ENCODE measurements around the gene HOXB8. TPM values are rescaled to one million over a fixed set of nuclear protein-coding genes. Genes with fewer than 3 reads are reported as not detected.

HOXB8 gene
- total RNA-seq, 1 donor from 2014 or later = not detected

DNA sequence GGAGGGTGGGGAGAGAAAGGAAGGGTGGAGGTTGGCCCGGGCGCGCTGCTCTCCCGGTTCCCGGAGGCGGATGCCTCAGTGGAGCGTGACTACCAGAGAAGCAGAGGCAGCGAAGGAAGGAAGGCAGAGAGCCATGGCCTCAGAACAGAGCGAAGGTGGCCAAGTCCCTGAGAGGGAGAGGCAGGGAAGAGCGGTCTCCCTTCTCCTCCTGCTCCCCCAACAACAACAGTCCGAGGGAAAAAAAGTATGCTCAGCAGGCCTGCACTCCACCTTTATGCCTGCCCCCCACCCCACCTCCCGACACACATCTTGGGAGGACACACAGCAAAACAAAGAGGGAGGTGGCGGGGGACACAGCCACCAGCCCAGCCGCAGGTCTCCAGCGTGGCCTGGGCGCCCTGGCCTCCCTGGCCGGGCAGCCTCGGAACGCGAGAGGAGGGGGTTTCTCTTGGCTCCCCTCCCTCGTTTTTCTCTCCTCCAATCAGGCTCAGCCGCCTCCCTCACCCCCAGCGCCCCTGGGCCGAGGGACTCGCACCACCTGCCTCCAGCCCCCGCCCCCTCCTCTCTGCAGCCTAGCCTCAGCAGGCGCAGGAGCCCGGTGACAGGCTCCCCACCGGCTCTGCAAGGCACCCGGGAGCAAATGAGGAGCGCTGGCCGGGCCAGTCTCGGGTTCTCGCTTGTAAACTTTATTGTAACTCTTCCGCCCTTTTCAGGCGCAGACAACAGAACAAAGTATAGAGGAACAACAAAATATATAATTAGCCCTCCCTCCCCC is 3.2 kb downstream of the HOXB8 start:
- intact Hi-C loops (cut with micrococcal nuclease) = loop anchor here (2.0 to 10.0 kb wide), 4 partner anchors 15 to 383 kb away; partner anchors contain the start of genes HOXB13 and IGF2BP1

DNA sequence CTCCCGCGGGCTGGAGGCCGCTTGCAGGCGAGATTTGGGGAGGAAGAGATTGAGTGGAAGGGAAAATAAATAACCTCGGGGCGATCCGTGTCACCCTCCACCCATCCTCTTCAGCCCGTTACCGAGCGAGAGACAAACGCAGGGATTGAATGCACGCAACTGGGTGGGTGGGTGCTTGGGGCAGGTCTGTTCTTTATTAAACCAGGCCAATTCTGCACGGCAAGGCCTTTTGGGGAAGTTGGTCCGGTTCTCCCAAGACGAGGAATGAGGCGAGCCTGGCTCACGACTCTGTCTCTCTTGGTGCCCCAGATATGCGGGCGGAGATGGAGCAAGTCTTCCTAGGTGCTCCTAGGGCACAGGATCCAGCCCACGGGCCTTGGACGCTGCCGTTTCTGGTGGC is 3.9 kb downstream of the HOXB8 start:
- intact Hi-C loops (cut with micrococcal nuclease) = loop anchor here (5.0 to 10.0 kb wide), 2 partner anchors 116 to 384 kb away; partner anchors contain the start of genes HOXB13 and IGF2BP1

- intact Hi-C loops (cut with micrococcal nuclease) = loop anchor here (5.0 to 10.0 kb wide), 2 partner anchors 117 to 384 kb away; partner anchors contain the start of genes HOXB13 and IGF2BP1
Observed at GRCh38 chr17:48610282-48611211, 4.5 kb downstream of the HOXB8 start, which contains the start of gene HOXB7. HOXB7 (minus strand) TSS chr17:48611017; CDS start chr17:48610918, 99 bp downstream.

DNA sequence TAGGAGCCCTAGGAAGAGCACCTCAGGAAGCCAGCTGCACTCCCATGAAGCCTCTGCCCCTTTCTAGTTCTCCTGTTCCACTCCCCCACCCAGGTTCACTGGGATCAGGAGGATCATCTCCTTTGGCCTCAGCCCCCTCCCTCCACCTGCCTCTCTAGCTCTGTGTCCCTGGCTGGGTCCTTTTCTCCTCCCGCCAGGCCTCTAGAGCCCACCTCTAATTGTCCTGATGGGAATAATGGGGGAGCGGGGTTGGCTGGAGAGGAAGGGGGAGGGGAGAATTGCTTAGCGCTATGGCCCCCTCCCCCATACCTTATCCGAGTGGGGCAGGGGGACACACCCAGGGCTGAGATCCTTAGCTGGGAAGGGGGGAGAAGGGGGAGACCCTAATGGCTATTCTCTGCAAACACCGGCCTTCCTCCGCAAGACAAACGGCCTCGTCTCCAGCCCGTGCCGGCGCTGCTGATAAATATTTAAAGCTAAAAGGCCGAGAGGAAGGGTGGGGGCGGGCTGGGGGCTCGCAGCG is 5.3 kb downstream of the HOXB8 start:
- intact Hi-C loops (cut with micrococcal nuclease) = loop anchor here (5.0 to 10.0 kb wide), 2 partner anchors 117 to 385 kb away; partner anchors contain the start of genes HOXB13 and IGF2BP1

- intact Hi-C loops (cut with micrococcal nuclease) = no loop called here
Observed at GRCh38 chr17:48609033-48609432, 6.1 kb downstream of the HOXB8 start.

- intact Hi-C loops (cut with micrococcal nuclease) = no loop called here
Observed at GRCh38 chr17:48608494-48608834, 6.6 kb downstream of the HOXB8 start.

DNA sequence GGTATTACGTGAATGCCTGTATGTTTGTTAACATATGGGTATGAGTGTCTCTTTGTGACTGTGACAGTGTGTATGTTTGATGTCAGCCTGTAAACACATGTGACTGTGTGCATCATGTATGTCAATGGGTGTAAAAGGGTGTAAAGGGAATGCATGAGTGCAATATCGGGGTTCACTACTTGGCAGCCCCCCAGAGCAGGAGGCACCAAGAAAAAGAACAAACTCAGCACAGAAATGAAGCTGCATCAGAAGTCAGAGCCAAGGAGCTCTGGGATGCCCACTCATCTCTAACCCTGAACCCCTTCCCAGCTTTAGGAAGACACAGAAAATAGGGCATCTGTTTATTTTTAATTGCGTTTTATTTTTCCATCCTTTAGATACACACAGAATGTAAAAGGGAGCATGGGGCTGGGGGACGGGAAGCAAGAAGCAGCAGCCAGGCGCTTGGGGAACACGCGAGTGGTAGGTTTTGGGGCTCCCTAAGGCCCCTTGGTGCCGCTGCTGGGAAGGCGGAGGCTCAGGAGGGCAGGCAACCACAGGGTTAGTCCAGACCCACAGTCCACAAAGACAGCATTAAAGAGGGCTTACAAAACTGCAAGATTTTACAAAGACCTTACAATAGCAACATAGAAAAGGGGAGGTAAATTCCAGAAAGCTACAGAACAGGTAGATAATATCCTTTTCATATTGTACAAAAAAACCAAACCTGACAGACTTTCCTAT is 8.0 kb downstream of the HOXB8 start:
- intact Hi-C loops (cut with micrococcal nuclease) = no loop called here

DNA sequence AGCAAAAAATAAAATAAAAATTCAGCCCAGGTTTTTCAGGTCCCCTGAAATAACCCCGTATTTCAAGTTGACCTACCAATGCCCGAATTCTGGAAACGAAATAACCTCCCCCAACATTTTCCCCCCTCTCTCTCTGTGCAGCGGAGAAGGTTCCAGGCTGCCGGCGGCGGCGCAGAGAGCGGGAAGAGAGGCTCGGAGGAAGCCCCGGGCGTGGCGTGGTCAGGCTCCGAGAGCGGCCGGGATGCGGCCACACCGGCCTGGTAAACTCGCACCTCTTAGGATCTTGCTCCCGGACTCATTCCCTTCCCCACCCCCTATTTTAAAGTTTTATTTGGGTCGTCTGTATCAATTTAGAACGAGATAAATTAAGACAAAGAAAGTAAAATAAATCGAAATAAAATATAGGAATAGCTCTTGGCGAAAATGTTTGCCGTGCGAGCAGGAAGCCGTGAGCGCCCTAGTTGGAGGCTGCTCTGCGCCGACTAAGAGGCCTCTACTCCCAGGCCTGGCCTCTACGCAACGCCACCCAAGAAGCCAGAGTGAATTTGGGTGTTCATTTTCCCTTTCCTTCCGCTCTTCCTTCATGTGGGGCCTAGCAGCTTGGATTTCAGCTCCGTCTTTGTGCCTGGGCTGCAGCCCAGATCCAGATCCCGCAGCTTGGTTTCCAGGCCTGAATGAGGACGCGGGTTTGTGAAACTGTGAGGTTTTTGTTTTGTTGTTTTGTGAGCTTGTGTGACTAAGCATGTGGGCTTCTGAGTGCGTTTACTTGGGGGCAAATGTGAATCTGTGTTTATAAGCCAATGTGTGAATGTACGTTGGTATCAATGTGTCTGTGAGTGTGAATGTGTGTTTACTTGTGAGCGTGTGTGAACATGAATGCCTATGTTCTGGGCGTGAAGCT is 8.9 kb downstream of the HOXB8 start:
- intact Hi-C loops (cut with micrococcal nuclease) = no loop called here

DNA sequence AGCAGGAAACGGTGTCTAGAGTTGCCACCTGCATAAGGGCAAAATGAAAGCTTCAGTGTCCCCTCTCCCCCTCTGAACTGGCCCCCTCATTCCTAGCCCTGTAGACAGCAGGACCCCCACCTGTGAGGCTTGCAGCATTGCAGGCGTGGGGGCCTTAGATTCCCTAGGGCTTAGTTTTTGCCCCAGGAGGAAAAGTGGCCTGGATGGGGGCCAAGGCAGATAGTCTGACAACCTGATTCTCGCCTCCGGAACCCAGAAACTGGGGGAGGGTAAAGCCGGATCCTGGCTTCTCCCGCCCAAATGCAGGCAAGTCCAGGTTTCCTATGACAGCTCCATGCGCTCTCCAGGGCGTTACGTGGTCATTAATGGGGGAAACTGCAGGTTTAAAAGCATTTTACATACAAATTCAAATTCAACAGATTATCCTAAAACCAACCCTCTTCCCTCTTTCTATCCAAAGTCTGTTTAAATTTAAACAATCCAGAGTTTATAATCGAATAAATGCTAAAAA is 9.6 kb downstream of the HOXB8 start:
- intact Hi-C loops (cut with micrococcal nuclease) = no loop called here

DNA sequence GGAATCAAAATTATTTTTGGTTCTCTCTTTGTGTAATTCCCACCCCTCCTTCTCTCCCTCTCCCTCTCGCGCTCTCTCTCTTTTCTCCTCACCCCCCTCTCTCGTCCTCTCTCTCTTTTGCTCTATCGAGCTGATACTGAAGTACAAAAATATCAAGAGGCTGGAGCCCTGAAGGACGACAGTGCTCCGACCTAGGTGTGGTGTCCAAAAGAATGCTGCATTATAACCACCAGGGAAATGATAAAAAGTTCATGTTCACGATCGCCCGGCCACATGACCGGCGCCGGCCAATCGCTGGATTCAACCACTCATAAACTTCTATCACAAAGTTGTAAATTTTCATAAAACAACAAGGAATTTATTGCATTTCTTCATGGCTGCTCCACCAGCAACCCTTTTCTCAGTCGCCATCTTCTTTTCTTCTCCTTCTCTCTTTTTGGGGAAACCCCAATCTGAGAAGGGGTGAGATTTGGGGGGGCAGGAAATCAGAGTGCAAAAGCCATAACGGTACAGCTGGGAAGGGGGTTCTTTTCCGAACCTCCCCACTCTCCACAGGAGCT is 10.2 kb downstream of the HOXB8 start, which contains the start of gene HOXB6:
TSS of gene HOXB6 (minus strand) at position 217 of the 560 bp plus-strand sequence. CDS start 6,836 bp downstream, outside the sequence.
- intact Hi-C loops (cut with micrococcal nuclease) = no loop called here

GRCh38 chr17:48603959-48604769 is 10.9 kb downstream of the HOXB8 start:
- intact Hi-C loops (cut with micrococcal nuclease) = no loop called here

GRCh38 chr17:48601539-48602425 is 13.3 kb downstream of the HOXB8 start:
- intact Hi-C loops (cut with micrococcal nuclease) = no loop called here

GRCh38 chr17:48601207-48601538 is 13.9 kb downstream of the HOXB8 start:
- intact Hi-C loops (cut with micrococcal nuclease) = no loop called here

GRCh38 chr17:48600244-48601098 is 14.6 kb downstream of the HOXB8 start:
- intact Hi-C loops (cut with micrococcal nuclease) = no loop called here

GRCh38 chr17:48599354-48599753 is 15.7 kb downstream of the HOXB8 start:
- intact Hi-C loops (cut with micrococcal nuclease) = loop anchor here (10.0 kb wide), 2 partner anchors 295 to 445 kb away; no protein-coding TSS in a partner anchor

DNA sequence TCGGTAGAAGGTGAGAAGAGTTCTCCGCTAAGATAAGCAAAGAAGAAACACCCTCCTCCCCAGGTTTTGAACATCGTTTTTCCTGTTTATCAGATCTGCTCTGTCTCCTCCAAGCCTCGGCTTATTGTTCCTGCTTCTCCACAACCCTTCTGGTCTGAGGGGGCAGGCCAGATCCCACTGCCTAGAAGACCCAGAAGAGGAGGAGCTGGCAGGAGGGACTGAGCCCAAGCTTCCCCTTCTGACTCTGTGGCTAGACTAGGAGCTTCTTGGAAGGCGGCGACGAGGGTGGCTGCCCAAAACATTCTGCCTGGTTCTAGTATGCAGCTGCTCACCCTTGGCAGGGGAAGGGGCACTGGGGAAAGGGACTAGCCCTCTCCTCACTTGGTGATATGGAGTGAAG is 16.4 kb downstream of the HOXB8 start:
- intact Hi-C loops (cut with micrococcal nuclease) = loop anchor here (10.0 kb wide), 2 partner anchors 294 to 444 kb away; no protein-coding TSS in a partner anchor
